Pancreas (tissue), 10 donors: ENCODE results near the gene DCC. TPM values are rescaled to one million over a fixed set of nuclear protein-coding genes. Genes with fewer than 3 reads are reported as not detected.

Source experiments
- ATAC-seq, 4 donors: fragments of 200-7000 bp; cut with Tn5 transposase; one replicate each; pipeline versions ENCODE4 v1.8.0 to v1.9.1; 2020; ENCODE audit warnings: mild to moderate bottlenecking in 4 of 4, moderate library complexity in 4 of 4
- DNase-seq, 6 donors: peaks; one replicate each; pipeline ENCODE4 v3.0.0-alpha.2; 2020
- FAIRE-seq: peaks from 2 replicates; lab custom pipeline; 2012; peaks lifted over from hg19 to GRCh38; lab: Jason Lieb, UNC
- H3K27ac ChIP-seq, 4 donors: fragments of 200-600 bp; sonication (generic); 1 replicate in 3 of 4; 2 replicates in 1 of 4; pipeline versions ENCODE4 v1.5.0 to v1.8.0; 2020
- H3K27me3 ChIP-seq, 4 donors: fragments of 200-600 bp; one replicate each; pipeline ENCODE4 v1.8.0; 2021
- H3K36me3 ChIP-seq, 3 donors: fragments of 200-600 bp; sonication (generic) in 1 of 3; one replicate each; pipeline versions ENCODE4 v1.5.0 to v1.8.0; 2020 to 2021
- H3K4me1 ChIP-seq, 3 donors: fragments of 200-600 bp; one replicate each; pipeline ENCODE4 v1.8.0; 2021
- H3K4me3 ChIP-seq, 4 donors: fragments of 200-600 bp; sonication (generic) in 2 of 4; one replicate each; pipeline versions ENCODE4 v1.5.0 to v1.8.0; 2020 to 2021
- H3K9me3 ChIP-seq, 4 donors: fragments of 200-600 bp; one replicate each; pipeline ENCODE4 v1.8.0; 2021
- WGBS, 2 donors: extraction: QIAGEN DNeasy Blood & Tissue Kit; methylation state at CpG; one replicate each; pipeline ENCODE4 v1.1.7; 2013; 5-methylcytosine and 5-hydroxymethylcytosine counted together
- intact Hi-C, 3 donors: fragments of 100-400 bp; cut with DNase I; formaldehyde crosslinking; loops; one replicate each; pipeline versions ENCODE4 v1.11.1 to v1.14.2; 2022
- polyA plus RNA-seq, 2 donors: library from polyadenylated mRNA; stranded (reverse); fragments of 200-250 nt; gene quantifications; one replicate each; pipeline ENCODE4 v1.2.3, GENCODE V29; 2013
- total RNA-seq, 6 donors: library from RNA; stranded (reverse); fragmentation: NEBNext Ultra II Directional in 4 of 6; extraction: Animal tissue kit (Norgen Biotek cat#: 25700) in 4 of 6; gene quantifications; one replicate each; pipeline versions ENCODE4 v1.2.1 to v1.2.4, GENCODE V29; 2021 to 2023
- TF ChIP-seq, protein P1 (sequence below), 4 donors: fragments of 200-600 bp; sonication (generic) in 3 of 4; IDR thresholded peaks; one replicate each; pipeline versions ENCODE4 v1.5.0 to v1.8.0; 2021; ENCODE audit warnings: antibody characterized with exemption in 4 of 4
- donor health status: healthy with polysubstance abuse.
- donor health status: DM: no; HTN: no; CAD: no; lungs with moderate emphysema.
- donor health status: DM: no; HTN: no; CAD: no.
- donor health status: control.
- donor health status: control.
- donor health status: Bipolar disorder and iron deficiency.
- donor health status: DM: yes; HTN: yes; CAD: no.
- donor health status: DM: no; HTN: no; CAD: no.
- donor health status: DM: no; HTN: no; CAD: no.
- donor health status: DM: yes; HTN: yes; CAD: no.

DCC gene
- total and polyA plus RNA-seq, 8 donors, result 0.18 to 0.44 (median 0.28) TPM; not detected in 1

DNA sequence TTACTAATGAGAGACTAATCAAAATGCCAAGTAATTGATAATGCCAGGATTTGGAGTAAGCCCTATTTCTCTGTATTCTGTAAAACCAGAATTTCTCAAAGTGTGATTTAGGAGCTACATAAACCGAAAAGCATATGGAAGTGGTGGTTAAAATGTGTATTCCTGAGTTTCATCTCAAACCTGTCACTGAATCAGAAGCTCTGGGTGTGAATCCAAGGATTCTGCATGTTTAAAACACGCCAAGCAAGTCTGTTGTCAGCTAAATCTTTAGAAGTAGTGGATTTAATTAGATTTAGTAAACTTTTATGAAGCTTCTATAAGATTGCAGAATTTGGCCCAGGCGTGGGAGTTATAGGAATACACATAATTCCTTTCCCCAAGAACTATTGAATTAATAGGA is 700.3 kb downstream of the DCC start:
- no peaks in the 10 kb centered on the region for H3K4me1 ChIP-seq
- FAIRE-seq (no peak), ATAC-seq (no peak), DNase-seq (no peak)
- no peaks in the 10 kb centered on the region for H3K27me3 ChIP-seq
- no peaks in the 10 kb centered on the region for H3K9me3 ChIP-seq
- WGBS, 2 donors, result 56 to 57% methylated on average over 3 of the region's 3 CpGs
- no peak overlapping the region for H3K4me3 ChIP-seq
- H3K36me3 ChIP-seq, result no peaks in the 10 kb centered on the region
- H3K27ac ChIP-seq, result no peak overlapping the region
- TF ChIP-seq, protein P1, sequence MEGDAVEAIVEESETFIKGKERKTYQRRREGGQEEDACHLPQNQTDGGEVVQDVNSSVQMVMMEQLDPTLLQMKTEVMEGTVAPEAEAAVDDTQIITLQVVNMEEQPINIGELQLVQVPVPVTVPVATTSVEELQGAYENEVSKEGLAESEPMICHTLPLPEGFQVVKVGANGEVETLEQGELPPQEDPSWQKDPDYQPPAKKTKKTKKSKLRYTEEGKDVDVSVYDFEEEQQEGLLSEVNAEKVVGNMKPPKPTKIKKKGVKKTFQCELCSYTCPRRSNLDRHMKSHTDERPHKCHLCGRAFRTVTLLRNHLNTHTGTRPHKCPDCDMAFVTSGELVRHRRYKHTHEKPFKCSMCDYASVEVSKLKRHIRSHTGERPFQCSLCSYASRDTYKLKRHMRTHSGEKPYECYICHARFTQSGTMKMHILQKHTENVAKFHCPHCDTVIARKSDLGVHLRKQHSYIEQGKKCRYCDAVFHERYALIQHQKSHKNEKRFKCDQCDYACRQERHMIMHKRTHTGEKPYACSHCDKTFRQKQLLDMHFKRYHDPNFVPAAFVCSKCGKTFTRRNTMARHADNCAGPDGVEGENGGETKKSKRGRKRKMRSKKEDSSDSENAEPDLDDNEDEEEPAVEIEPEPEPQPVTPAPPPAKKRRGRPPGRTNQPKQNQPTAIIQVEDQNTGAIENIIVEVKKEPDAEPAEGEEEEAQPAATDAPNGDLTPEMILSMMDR (IDR thresholded peaks at IDR 0.05), result no peak
- intact Hi-C loops, result no loop called here

DNA sequence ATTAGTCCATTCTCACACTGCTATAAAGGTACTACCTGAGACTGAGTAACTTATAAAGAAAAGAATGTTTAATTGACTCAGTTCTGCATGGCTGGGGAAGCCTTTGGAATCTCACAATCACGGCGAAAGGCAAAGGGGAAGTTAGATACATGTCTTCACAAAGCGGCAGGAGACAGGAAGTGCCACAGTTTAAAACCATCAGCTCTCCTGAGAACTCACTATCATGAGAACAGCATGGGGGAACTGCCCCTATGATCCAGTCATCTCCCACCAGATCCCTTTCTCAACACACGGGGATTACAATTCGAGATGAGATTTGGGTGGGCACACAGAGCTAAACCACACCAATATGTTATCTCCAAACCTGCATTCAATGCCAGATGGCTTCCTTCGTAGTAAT is 716.1 kb downstream of the DCC start:
- Histone ChIP-seq H3K36me3 (no peaks in the 10 kb centered on the region), H3K4me3 (no peak overlapping the region), H3K27me3 (no peaks in the 10 kb centered on the region), H3K27ac (no peak overlapping the region), H3K4me1 (no peaks in the 10 kb centered on the region), H3K9me3 (no peaks in the 10 kb centered on the region)
- DNase-seq (no peak), FAIRE-seq (no peak), ATAC-seq (no peak)
- TF ChIP-seq, protein P1 (IDR thresholded peaks at IDR 0.05), result no peak
- intact Hi-C loops, result no loop called here
- WGBS, 2 donors, result 63 to 69% methylated on average over 6 of the region's 6 CpGs

DNA sequence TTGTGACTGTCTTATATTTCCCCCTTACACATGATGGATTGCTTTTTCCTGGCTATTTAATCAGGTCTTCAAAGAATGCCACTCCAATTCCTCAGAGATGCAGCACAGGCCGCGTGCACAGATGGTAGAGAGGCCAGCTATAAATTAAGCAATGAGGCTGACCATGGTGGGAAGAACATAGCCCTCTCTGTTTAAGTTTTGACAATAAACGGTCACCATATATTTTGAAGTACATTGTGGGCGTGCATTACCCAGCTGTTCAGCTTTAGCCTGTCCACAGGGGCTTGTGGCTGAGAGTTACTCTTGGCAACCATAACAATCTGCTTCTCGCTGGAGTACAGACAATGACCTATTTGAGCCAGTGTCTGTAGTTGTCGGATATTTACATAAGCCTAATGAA is 730.8 kb downstream of the DCC start:
- FAIRE-seq (no peak), DNase-seq (no peak), ATAC-seq (no peak)
- WGBS, 2 donors, result 29 to 31% methylated on average over 6 of the region's 6 CpGs
- Histone ChIP-seq H3K27me3 (no peaks in the 10 kb centered on the region), H3K4me1 (no peaks in the 10 kb centered on the region), H3K4me3 (no peak overlapping the region), H3K9me3 (no peaks in the 10 kb centered on the region), H3K27ac (no peak overlapping the region), H3K36me3 (no peaks in the 10 kb centered on the region)
- intact Hi-C loops, result no loop called here
- TF ChIP-seq, protein P1 (IDR thresholded peaks at IDR 0.05), result no peak

DNA sequence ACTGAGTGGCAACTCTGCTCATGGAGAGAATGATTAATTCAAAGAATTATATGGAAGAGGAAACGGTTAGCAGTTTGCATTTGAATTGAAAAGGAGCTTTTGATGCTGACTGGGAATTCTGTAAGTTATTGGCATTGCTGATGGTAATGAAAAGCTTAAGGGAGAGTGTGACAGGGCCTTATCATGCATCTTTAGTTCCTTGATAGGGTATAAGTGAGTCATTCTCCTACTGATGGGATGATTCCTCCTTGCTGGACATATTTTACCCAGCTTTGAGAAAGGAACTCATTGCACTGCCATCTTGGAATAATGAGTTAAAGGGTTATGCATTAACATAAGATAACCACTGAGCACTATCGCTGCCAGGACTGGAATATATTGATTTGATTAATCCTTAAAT is 740.7 kb downstream of the DCC start:
- TF ChIP-seq, protein P1 (IDR thresholded peaks at IDR 0.05), result no peak
- H3K4me1 ChIP-seq, result no peaks in the 10 kb centered on the region
- DNase-seq (no peak), ATAC-seq (no peak), FAIRE-seq (no peak)
- H3K36me3 ChIP-seq, result no peaks in the 10 kb centered on the region
- intact Hi-C loops, result no loop called here
- H3K27me3 ChIP-seq, result no peaks in the 10 kb centered on the region
- H3K27ac ChIP-seq, result no peak overlapping the region
- no peaks in the 10 kb centered on the region for H3K9me3 ChIP-seq
- 27 to 34% methylated on average over 2 of the region's 2 CpGs for WGBS, 2 donors
- H3K4me3 ChIP-seq, result no peak overlapping the region

DNA sequence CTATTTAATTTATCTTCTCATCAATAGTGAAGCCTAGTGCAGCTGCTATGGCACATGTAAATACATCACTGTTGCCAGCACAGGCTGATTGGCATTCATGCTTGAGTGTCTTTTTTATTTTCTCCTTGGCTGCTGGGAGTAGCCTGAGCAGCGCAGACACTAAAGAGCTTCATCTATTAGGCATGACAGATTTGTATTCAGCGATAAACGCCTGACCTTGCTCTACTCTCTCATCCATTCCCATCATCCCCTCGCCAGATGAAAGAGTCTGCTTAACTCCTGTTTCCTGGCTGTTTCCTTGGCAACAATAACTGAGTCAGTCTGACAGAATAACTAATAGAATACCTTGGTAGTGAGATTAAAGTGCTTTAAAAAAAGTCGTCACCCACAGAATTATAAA is 753.6 kb downstream of the DCC start:
- Histone ChIP-seq H3K4me3 (no peak overlapping the region), H3K4me1 (no peaks in the 10 kb centered on the region), H3K27ac (no peak overlapping the region), H3K36me3 (no peaks in the 10 kb centered on the region), H3K27me3 (no peaks in the 10 kb centered on the region), H3K9me3 (no peaks in the 10 kb centered on the region)
- FAIRE-seq (no peak), ATAC-seq (no peak), DNase-seq (no peak)
- TF ChIP-seq, protein P1 (IDR thresholded peaks at IDR 0.05), result no peak
- intact Hi-C loops, result no loop called here
- 53 to 56% methylated on average over 5 of the region's 5 CpGs for WGBS, 2 donors
